Activated T-cell treated with anti-CD3 and anti-CD28 coated beads, Interleukin-2, amount 50 U/mL, for 4 hours (primary cell): ENCODE data around the gene LIN7B. TPM values are rescaled to one million over a fixed set of nuclear protein-coding genes. Genes with fewer than 3 reads are reported as not detected.
"Not testable (repeated sequence)": the region's sequence is repeated elsewhere in the genome, so short reads cannot be mapped to it uniquely, and the experiment has no call there.

Source experiments
- ATAC-seq, 2 donors: fragments of 200-7000 bp; cut with Tn5 transposase; one replicate each; pipeline ENCODE4 v1.10.0; 2021
- DNase-seq: peaks from one replicate; pipeline ENCODE4 v3.0.0-alpha.2; 2020
- H3K27me3 Mint-ChIP-seq: one replicate; pipeline ENCODE4 v1.8.0; 2021; ENCODE audit warnings: low read depth, mixed read lengths
- H3K36me3 Mint-ChIP-seq: one replicate; pipeline ENCODE4 v1.8.0; 2022; ENCODE audit warnings: mixed read lengths; ENCODE audit not compliant: insufficient read depth
- H3K4me1 Mint-ChIP-seq: one replicate; pipeline ENCODE4 v1.8.0; 2021; ENCODE audit warnings: low read depth, mixed read lengths
- H3K4me3 Mint-ChIP-seq: one replicate; pipeline ENCODE4 v1.8.0; 2021; ENCODE audit warnings: mild to moderate bottlenecking, moderate library complexity, mixed read lengths
- H3K9me3 Mint-ChIP-seq: one replicate; pipeline ENCODE4 v1.8.0; 2021; ENCODE audit warnings: mixed read lengths
- total RNA-seq, 3 donors: library from RNA; stranded (reverse); gene quantifications; one replicate each; pipeline ENCODE4 v1.2.1, GENCODE V29; 2021

LIN7B gene
- total RNA-seq, 3 donors from 2014 or later = 4.0 to 6.3 (median 4.2) TPM

- Mint-ChIP-seq H3K9me3 (no peaks in the 10 kb centered on the region), H3K4me3 (peak overlapping the region; percentile 68), H3K36me3 (no peaks in the 10 kb centered on the region), H3K4me1 (peaks cover 29% of the 10 kb centered on the region), H3K27me3 (peaks cover 4% of the 10 kb centered on the region)
- DNase-seq = no peak
- no peak for ATAC-seq
Measured at GRCh38 chr19:49120325-49120683, 6.1 kb downstream of the LIN7B start.

GRCh38 chr19:49120868-49121267 lies 6.7 kb downstream of the LIN7B start:
- H3K4me1 Mint-ChIP-seq = peaks cover 29% of the 10 kb centered on the region

GRCh38 chr19:49121841-49122240 lies 7.7 kb downstream of the LIN7B start:
- not testable (repeated sequence) for H3K4me3 Mint-ChIP-seq, ATAC-seq, H3K9me3 Mint-ChIP-seq, H3K36me3 Mint-ChIP-seq, H3K27me3 Mint-ChIP-seq, DNase-seq
- peaks cover 24% of the 10 kb centered on the region for H3K4me1 Mint-ChIP-seq

More at GRCh38 chr19:49120868-49121267, 6.7 kb downstream of the LIN7B start:
- H3K4me3 Mint-ChIP-seq = peak overlapping the region; percentile 68
- peaks cover 4% of the 10 kb centered on the region for H3K27me3 Mint-ChIP-seq
- no peak for ATAC-seq
- no peak for DNase-seq
- H3K9me3 Mint-ChIP-seq = no peaks in the 10 kb centered on the region
- no peaks in the 10 kb centered on the region for H3K36me3 Mint-ChIP-seq

- not testable (repeated sequence) for H3K9me3 Mint-ChIP-seq, H3K27me3 Mint-ChIP-seq, H3K36me3 Mint-ChIP-seq, DNase-seq, ATAC-seq, H3K4me3 Mint-ChIP-seq
- H3K4me1 Mint-ChIP-seq = peaks cover 16% of the 10 kb centered on the region
Measured at GRCh38 chr19:49123285-49123684, 9.1 kb downstream of the LIN7B start.

GRCh38 chr19:49125025-49125731 lies 11.0 kb downstream of the LIN7B start:
- Mint-ChIP-seq H3K27me3 (peaks cover 4% of the 10 kb centered on the region), H3K4me1 (peaks cover 19% of the 10 kb centered on the region), H3K4me3 (no peak overlapping the region), H3K36me3 (no peaks in the 10 kb centered on the region), H3K9me3 (no peaks in the 10 kb centered on the region)
- ATAC-seq (no peak), DNase-seq (no peak)

GRCh38 chr19:49126575-49126974 lies 12.4 kb downstream of the LIN7B start:
- no peaks in the 10 kb centered on the region for H3K36me3 Mint-ChIP-seq
- no peaks in the 10 kb centered on the region for H3K9me3 Mint-ChIP-seq
- no peaks in the 10 kb centered on the region for H3K27me3 Mint-ChIP-seq
- ATAC-seq (no peak), DNase-seq (no peak)
- no peak overlapping the region for H3K4me3 Mint-ChIP-seq
- H3K4me1 Mint-ChIP-seq = peaks cover 11% of the 10 kb centered on the region

- not testable (repeated sequence) for H3K27me3 Mint-ChIP-seq, H3K36me3 Mint-ChIP-seq, ATAC-seq, H3K4me3 Mint-ChIP-seq, DNase-seq, H3K9me3 Mint-ChIP-seq
- H3K4me1 Mint-ChIP-seq = peaks cover 11% of the 10 kb centered on the region
Measured at GRCh38 chr19:49127225-49127624, 13.1 kb downstream of the LIN7B start.

GRCh38 chr19:49127674-49128544 lies 13.7 kb downstream of the LIN7B start:
- peaks cover 11% of the 10 kb centered on the region for H3K4me1 Mint-ChIP-seq
- DNase-seq (peak; percentile 93), ATAC-seq (peak; percentile 94)
- H3K27me3 Mint-ChIP-seq = no peaks in the 10 kb centered on the region
- H3K36me3 Mint-ChIP-seq = no peaks in the 10 kb centered on the region
- H3K9me3 Mint-ChIP-seq = no peaks in the 10 kb centered on the region
- H3K4me3 Mint-ChIP-seq = peak overlapping the region; percentile 80

- Mint-ChIP-seq H3K36me3 (no peaks in the 10 kb centered on the region), H3K4me3 (peak overlapping the region; percentile 80), H3K9me3 (no peaks in the 10 kb centered on the region), H3K27me3 (no peaks in the 10 kb centered on the region), H3K4me1 (peaks cover 15% of the 10 kb centered on the region)
- ATAC-seq = no peak
- no peak for DNase-seq
Measured at GRCh38 chr19:49128545-49129237, 14.5 kb downstream of the LIN7B start.

- ATAC-seq = no peak
- DNase-seq = no peak
- H3K36me3 Mint-ChIP-seq = no peaks in the 10 kb centered on the region
- no peak overlapping the region for H3K4me3 Mint-ChIP-seq
- peaks cover 18% of the 10 kb centered on the region for H3K4me1 Mint-ChIP-seq
- H3K27me3 Mint-ChIP-seq = no peaks in the 10 kb centered on the region
- H3K9me3 Mint-ChIP-seq = no peaks in the 10 kb centered on the region
Measured at GRCh38 chr19:49129238-49129583, 15.0 kb downstream of the LIN7B start.

GRCh38 chr19:49130325-49130724 lies 16.2 kb downstream of the LIN7B start:
- ATAC-seq (no peak), DNase-seq (no peak)
- Mint-ChIP-seq H3K4me1 (peaks cover 21% of the 10 kb centered on the region), H3K36me3 (no peaks in the 10 kb centered on the region), H3K9me3 (no peaks in the 10 kb centered on the region), H3K27me3 (peaks cover 3% of the 10 kb centered on the region), H3K4me3 (no peak overlapping the region)

- Mint-ChIP-seq H3K36me3 (no peaks in the 10 kb centered on the region), H3K9me3 (no peaks in the 10 kb centered on the region), H3K4me1 (peaks cover 19% of the 10 kb centered on the region), H3K27me3 (peaks cover 10% of the 10 kb centered on the region), H3K4me3 (peak overlapping the region; percentile 56)
- no peak for DNase-seq
- peak; percentile 12 to 23 for ATAC-seq
Measured at GRCh38 chr19:49132974-49133609, 18.9 kb downstream of the LIN7B start.

- peaks cover 12% of the 10 kb centered on the region for H3K4me1 Mint-ChIP-seq
- peak; percentile 51 for DNase-seq
Measured at GRCh38 chr19:49133621-49134454, 19.7 kb downstream of the LIN7B start.

More at GRCh38 chr19:49133621-49134454, 19.7 kb downstream of the LIN7B start:
- Mint-ChIP-seq H3K27me3 (peaks cover 10% of the 10 kb centered on the region), H3K9me3 (no peaks in the 10 kb centered on the region), H3K36me3 (no peaks in the 10 kb centered on the region), H3K4me3 (peak overlapping the region; percentile 56)
- ATAC-seq = peak; percentile 63 to 73
